ENCODE data around the gene ARHGEF16. TPM values are rescaled to one million over a fixed set of nuclear protein-coding genes. Genes with fewer than 3 reads are reported as not detected.

Gene ARHGEF16
- total RNA-seq, 1 experiment from 2014 or later: 0.58 TPM

GRCh38 chr1:3419415-3420204 is 34.9 kb upstream of the ARHGEF16 start:
- in situ Hi-C loops (cut with HindIII; ENCODE audit: low pct_unique_long_range_greater_than_20kb, low sequenced_read_pairs): no loop called here
- DNase-seq (ENCODE audit: low read depth, low spot score): no peak

- no peak for DNase-seq (ENCODE audit: low read depth, low spot score)
- in situ Hi-C loops (cut with HindIII; ENCODE audit: low pct_unique_long_range_greater_than_20kb, low sequenced_read_pairs): no loop called here
Observed at GRCh38 chr1:3420218-3420951, 34.1 kb upstream of the ARHGEF16 start.

- DNase-seq (ENCODE audit: low read depth, low spot score): no peak
- in situ Hi-C loops (cut with HindIII; ENCODE audit: low pct_unique_long_range_greater_than_20kb, low sequenced_read_pairs): no loop called here
Observed at GRCh38 chr1:3422638-3423037, 31.8 kb upstream of the ARHGEF16 start.

GRCh38 chr1:3423245-3423829 is 31.1 kb upstream of the ARHGEF16 start:
- in situ Hi-C loops (cut with HindIII; ENCODE audit: low pct_unique_long_range_greater_than_20kb, low sequenced_read_pairs): no loop called here

GRCh38 chr1:3423896-3424611 is 30.4 kb upstream of the ARHGEF16 start:
- in situ Hi-C loops (cut with HindIII; ENCODE audit: low pct_unique_long_range_greater_than_20kb, low sequenced_read_pairs): no loop called here
- DNase-seq (ENCODE audit: low read depth, low spot score): no peak

More at GRCh38 chr1:3423245-3423829, 31.1 kb upstream of the ARHGEF16 start:
- DNase-seq (ENCODE audit: low read depth, low spot score): no peak

GRCh38 chr1:3425486-3426215 is 28.8 kb upstream of the ARHGEF16 start:
- in situ Hi-C loops (cut with HindIII; ENCODE audit: low pct_unique_long_range_greater_than_20kb, low sequenced_read_pairs): no loop called here
- no peak for DNase-seq (ENCODE audit: low read depth, low spot score)

GRCh38 chr1:3426956-3427535 is 27.4 kb upstream of the ARHGEF16 start:
- no peak for DNase-seq (ENCODE audit: low read depth, low spot score)
- in situ Hi-C loops (cut with HindIII; ENCODE audit: low pct_unique_long_range_greater_than_20kb, low sequenced_read_pairs): no loop called here

GRCh38 chr1:3427711-3428704 is 26.5 kb upstream of the ARHGEF16 start:
- DNase-seq (ENCODE audit: low read depth, low spot score): no peak
- in situ Hi-C loops (cut with HindIII; ENCODE audit: low pct_unique_long_range_greater_than_20kb, low sequenced_read_pairs): no loop called here

- in situ Hi-C loops (cut with HindIII; ENCODE audit: low pct_unique_long_range_greater_than_20kb, low sequenced_read_pairs): no loop called here
Observed at GRCh38 chr1:3428899-3429298, 25.6 kb upstream of the ARHGEF16 start.

GRCh38 chr1:3429320-3429719 is 25.1 kb upstream of the ARHGEF16 start:
- no peak for DNase-seq (ENCODE audit: low read depth, low spot score)
- in situ Hi-C loops (cut with HindIII; ENCODE audit: low pct_unique_long_range_greater_than_20kb, low sequenced_read_pairs): no loop called here

More at GRCh38 chr1:3428899-3429298, 25.6 kb upstream of the ARHGEF16 start:
- no peak for DNase-seq (ENCODE audit: low read depth, low spot score)

- in situ Hi-C loops (cut with HindIII; ENCODE audit: low pct_unique_long_range_greater_than_20kb, low sequenced_read_pairs): no loop called here
Observed at GRCh38 chr1:3429766-3430165, 24.7 kb upstream of the ARHGEF16 start.

GRCh38 chr1:3430406-3430805 is 24.1 kb upstream of the ARHGEF16 start:
- DNase-seq (ENCODE audit: low read depth, low spot score): no peak
- in situ Hi-C loops (cut with HindIII; ENCODE audit: low pct_unique_long_range_greater_than_20kb, low sequenced_read_pairs): no loop called here

More at GRCh38 chr1:3429766-3430165, 24.7 kb upstream of the ARHGEF16 start:
- no peak for DNase-seq (ENCODE audit: low read depth, low spot score)

GRCh38 chr1:3430820-3431219 is 23.6 kb upstream of the ARHGEF16 start:
- in situ Hi-C loops (cut with HindIII; ENCODE audit: low pct_unique_long_range_greater_than_20kb, low sequenced_read_pairs): no loop called here

GRCh38 chr1:3431266-3431665 is 23.2 kb upstream of the ARHGEF16 start:
- no peak for DNase-seq (ENCODE audit: low read depth, low spot score)
- in situ Hi-C loops (cut with HindIII; ENCODE audit: low pct_unique_long_range_greater_than_20kb, low sequenced_read_pairs): no loop called here

More at GRCh38 chr1:3430820-3431219, 23.6 kb upstream of the ARHGEF16 start:
- DNase-seq (ENCODE audit: low read depth, low spot score): no peak

- in situ Hi-C loops (cut with HindIII; ENCODE audit: low pct_unique_long_range_greater_than_20kb, low sequenced_read_pairs): no loop called here
- DNase-seq (ENCODE audit: low read depth, low spot score): no peak
Observed at GRCh38 chr1:3431686-3432085, 22.8 kb upstream of the ARHGEF16 start.

GRCh38 chr1:3432306-3432705 is 22.2 kb upstream of the ARHGEF16 start:
- in situ Hi-C loops (cut with HindIII; ENCODE audit: low pct_unique_long_range_greater_than_20kb, low sequenced_read_pairs): no loop called here
- DNase-seq (ENCODE audit: low read depth, low spot score): no peak

Data from SK-MEL-5 (cell line).